ENCODE measurements around the gene OOEP.

DNA sequence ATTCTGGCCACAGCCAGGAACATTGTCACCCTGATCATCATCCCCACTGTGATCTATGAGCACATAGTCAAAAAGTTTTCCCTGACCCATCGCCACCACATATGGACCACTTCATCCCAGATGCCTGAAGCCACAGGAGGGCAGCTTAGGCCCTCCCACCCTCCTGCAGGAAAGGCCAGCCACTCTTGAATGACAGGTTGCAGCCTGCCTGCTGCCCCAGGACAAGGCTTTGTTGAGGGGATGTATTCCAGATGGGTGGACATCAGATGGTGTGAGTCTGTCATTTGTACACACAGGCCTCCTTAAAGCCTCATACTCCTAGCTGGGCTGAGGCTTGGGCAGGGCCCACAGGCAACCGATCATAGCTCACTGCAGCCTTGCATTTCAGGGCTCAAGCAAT is 46.4 kb downstream of the OOEP start:
- TF ChIP-seq, protein P1, sequence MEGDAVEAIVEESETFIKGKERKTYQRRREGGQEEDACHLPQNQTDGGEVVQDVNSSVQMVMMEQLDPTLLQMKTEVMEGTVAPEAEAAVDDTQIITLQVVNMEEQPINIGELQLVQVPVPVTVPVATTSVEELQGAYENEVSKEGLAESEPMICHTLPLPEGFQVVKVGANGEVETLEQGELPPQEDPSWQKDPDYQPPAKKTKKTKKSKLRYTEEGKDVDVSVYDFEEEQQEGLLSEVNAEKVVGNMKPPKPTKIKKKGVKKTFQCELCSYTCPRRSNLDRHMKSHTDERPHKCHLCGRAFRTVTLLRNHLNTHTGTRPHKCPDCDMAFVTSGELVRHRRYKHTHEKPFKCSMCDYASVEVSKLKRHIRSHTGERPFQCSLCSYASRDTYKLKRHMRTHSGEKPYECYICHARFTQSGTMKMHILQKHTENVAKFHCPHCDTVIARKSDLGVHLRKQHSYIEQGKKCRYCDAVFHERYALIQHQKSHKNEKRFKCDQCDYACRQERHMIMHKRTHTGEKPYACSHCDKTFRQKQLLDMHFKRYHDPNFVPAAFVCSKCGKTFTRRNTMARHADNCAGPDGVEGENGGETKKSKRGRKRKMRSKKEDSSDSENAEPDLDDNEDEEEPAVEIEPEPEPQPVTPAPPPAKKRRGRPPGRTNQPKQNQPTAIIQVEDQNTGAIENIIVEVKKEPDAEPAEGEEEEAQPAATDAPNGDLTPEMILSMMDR (conservative IDR thresholded peaks at IDR 0.05): no peak
- TF ChIP-seq EZH2 (IDR thresholded peaks at IDR 0.05; ENCODE audit: low read depth): no peak
